Activated CD8-positive, alpha-beta T cell treated with anti-CD3 and anti-CD28 coated beads for 36 hours (primary cell): ENCODE measurements around the gene LIPE. TPM values are rescaled to one million over a fixed set of nuclear protein-coding genes. Genes with fewer than 3 reads are reported as not detected.
A peak's percentile ranks its signal among the peaks of the same experiment; 100 is the strongest.

Experiments used
- ATAC-seq: fragments of 200-7000 bp; cut with Tn5 transposase; one replicate; pipeline ENCODE4 v1.10.0; 2021; ENCODE audit warnings: mild to moderate bottlenecking, moderate library complexity
- CTCF ChIA-PET: fragments of 350-600 bp; sonication (Branson Sonifier 250); formaldehyde crosslinking; loops from one replicate; lab custom pipeline; 2021; ENCODE audit warnings: antibody characterized with exemption; lab: Charles Lee
- POLR2A ChIA-PET: fragments of 350-600 bp; sonication (Branson Sonifier 250); formaldehyde crosslinking; loops from one replicate; lab custom pipeline; 2021; ENCODE audit warnings: antibody characterized with exemption; lab: Charles Lee
- DNase-seq: peaks from one replicate; pipeline ENCODE4 v3.0.0-alpha.2; 2020
- H3K27ac Mint-ChIP-seq: one replicate; pipeline ENCODE4 v1.8.0; 2021; ENCODE audit warnings: mild to moderate bottlenecking, mixed read lengths
- H3K27me3 Mint-ChIP-seq: one replicate; pipeline ENCODE4 v1.8.0; 2021; ENCODE audit warnings: mixed read lengths
- H3K36me3 Mint-ChIP-seq: one replicate; pipeline ENCODE4 v1.8.0; 2021; ENCODE audit warnings: low read depth, mixed read lengths
- H3K4me1 Mint-ChIP-seq: one replicate; pipeline ENCODE4 v1.8.0; 2021; ENCODE audit warnings: low read depth, mixed read lengths
- H3K4me3 Mint-ChIP-seq: one replicate; pipeline ENCODE4 v1.8.0; 2021; ENCODE audit warnings: mild to moderate bottlenecking, moderate library complexity, mixed read lengths
- H3K9me3 Mint-ChIP-seq: one replicate; pipeline ENCODE4 v1.8.0; 2021; ENCODE audit warnings: mixed read lengths
- intact Hi-C: fragments of 100-400 bp; cut with micrococcal nuclease; formaldehyde crosslinking; loops from one replicate; pipeline ENCODE4 v1.10.0; 2022
- total RNA-seq, 2 experiments: library from RNA; stranded (reverse); gene quantifications; one replicate each; pipeline ENCODE4 v1.2.3, GENCODE V29; 2021
- TF ChIP-seq, protein P1 (sequence below): fragments of 200-600 bp; IDR thresholded peaks from one replicate; pipeline ENCODE4 v1.8.0; 2022; ENCODE audit warnings: antibody characterized with exemption, mild to moderate bottlenecking

The LIPE gene
- total RNA-seq, 2 experiments from 2014 or later: 28.4 to 34.3 TPM

DNA sequence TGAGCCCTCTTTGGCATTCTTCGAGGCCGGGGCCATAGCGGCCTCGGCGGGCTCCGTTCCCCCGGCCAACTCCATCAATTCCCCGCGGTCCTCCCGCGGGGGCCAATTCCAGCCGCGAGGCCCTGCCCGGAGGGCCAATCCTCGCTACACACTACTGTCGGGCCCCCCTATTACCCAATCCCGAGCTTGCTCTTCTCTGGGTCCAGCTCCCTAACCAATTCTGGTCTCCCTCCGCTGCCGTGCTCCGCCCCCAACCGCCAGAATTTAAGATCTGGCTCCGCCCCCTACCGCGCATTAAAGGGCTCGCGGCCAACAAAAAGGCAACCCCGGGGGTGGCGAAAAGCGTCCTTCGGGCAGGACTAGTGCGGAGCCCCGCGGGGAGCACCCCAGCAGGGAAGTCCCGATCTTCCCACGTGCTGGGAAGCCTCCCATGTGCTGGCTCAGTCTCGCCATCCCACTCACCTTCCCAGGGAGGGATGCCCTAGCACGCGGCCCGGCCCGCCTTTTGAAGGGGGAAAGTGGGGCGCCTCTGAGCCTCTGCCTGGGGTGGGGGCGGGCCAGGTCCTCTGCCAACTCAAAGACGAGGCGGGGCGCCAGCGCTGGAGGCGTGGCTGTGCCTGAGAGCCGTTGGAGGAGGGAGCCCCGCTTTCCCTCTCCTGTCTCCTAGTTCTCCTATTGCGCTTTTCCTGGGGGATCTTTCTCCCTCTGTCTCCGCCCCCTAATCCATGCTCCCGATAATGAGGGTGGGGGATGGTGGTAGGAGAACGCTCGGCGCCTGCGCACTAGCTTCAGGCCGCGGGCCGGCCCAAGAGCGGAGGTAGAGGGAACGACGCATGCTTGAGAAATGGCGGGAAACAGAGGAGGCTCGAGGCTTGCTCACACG, 3.5 kb downstream of the LIPE start:
- no peaks in the 10 kb centered on the region for H3K9me3 Mint-ChIP-seq
- peak; percentile 92 for ATAC-seq
- DNase-seq: peak; percentile 97
- H3K27me3 Mint-ChIP-seq: no peaks in the 10 kb centered on the region
- H3K4me1 Mint-ChIP-seq: peaks cover 34% of the 10 kb centered on the region
- ChIA-PET CTCF (interaction anchor here (0.6 to 4.7 kb wide), 9 partner anchors 8 to 104 kb away, joined by 3 to 44 read pairs (median 3); partner anchors contain the start of gene CEACAM1), POLR2A (interaction anchor here (0.7 to 2.1 kb wide), 6 partner anchors 9 to 558 kb away, joined by 3 to 6 read pairs (median 3); partner anchors contain the start of gene CXCL17)
- TF ChIP-seq, protein P1, sequence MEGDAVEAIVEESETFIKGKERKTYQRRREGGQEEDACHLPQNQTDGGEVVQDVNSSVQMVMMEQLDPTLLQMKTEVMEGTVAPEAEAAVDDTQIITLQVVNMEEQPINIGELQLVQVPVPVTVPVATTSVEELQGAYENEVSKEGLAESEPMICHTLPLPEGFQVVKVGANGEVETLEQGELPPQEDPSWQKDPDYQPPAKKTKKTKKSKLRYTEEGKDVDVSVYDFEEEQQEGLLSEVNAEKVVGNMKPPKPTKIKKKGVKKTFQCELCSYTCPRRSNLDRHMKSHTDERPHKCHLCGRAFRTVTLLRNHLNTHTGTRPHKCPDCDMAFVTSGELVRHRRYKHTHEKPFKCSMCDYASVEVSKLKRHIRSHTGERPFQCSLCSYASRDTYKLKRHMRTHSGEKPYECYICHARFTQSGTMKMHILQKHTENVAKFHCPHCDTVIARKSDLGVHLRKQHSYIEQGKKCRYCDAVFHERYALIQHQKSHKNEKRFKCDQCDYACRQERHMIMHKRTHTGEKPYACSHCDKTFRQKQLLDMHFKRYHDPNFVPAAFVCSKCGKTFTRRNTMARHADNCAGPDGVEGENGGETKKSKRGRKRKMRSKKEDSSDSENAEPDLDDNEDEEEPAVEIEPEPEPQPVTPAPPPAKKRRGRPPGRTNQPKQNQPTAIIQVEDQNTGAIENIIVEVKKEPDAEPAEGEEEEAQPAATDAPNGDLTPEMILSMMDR: no peak
- intact Hi-C loops: no loop called here
- H3K27ac Mint-ChIP-seq: peak overlapping the region; percentile 89
- H3K36me3 Mint-ChIP-seq: peaks cover 3% of the 10 kb centered on the region
- H3K4me3 Mint-ChIP-seq: peak overlapping the region; percentile 90

DNA sequence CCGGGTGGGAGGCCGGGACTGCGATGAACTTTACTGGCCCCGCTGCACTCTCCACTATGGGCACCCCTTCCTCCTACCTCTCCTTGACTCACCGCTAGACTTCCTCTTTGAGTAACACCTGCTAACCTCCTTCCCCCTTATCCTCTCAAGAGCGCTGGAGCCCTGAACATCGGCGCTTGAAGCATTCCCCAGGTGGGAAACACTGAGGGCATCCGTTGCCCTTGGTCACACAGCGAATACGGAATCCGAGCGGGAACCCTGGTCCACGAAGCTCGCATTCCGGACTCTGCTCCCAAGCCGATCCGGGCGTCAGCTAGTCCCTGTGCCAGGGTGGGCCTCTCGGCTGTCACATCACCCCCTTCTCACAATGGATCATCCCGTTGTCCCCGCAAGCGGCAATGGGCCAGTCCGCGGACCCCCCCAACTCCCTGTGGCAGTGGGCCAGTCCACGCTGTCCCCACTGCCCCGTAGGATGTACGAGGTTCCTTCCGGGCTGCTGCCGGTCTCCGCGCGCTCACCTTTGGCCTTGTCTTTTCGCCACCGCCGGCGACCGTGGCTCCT, 4.2 kb downstream of the LIPE start:
- DNase-seq: peak; percentile 62
- H3K9me3 Mint-ChIP-seq: no peaks in the 10 kb centered on the region
- H3K4me1 Mint-ChIP-seq: peaks cover 35% of the 10 kb centered on the region
- peaks cover 5% of the 10 kb centered on the region for H3K36me3 Mint-ChIP-seq
- intact Hi-C loops: no loop called here
- peak overlapping the region; percentile 89 for H3K27ac Mint-ChIP-seq
- ChIA-PET CTCF (interaction anchor here (1.0 to 4.7 kb wide), 8 partner anchors 8 to 105 kb away, joined by 3 to 44 read pairs (median 5); partner anchors contain the start of gene CEACAM1), POLR2A (interaction anchor here (0.7 to 2.1 kb wide), 6 partner anchors 10 to 557 kb away, joined by 3 to 6 read pairs (median 3); partner anchors contain the start of gene CXCL17)
- no peaks in the 10 kb centered on the region for H3K27me3 Mint-ChIP-seq
- ATAC-seq: peak; percentile 53
- TF ChIP-seq, protein P1: no peak
- H3K4me3 Mint-ChIP-seq: peak overlapping the region; percentile 90

DNA sequence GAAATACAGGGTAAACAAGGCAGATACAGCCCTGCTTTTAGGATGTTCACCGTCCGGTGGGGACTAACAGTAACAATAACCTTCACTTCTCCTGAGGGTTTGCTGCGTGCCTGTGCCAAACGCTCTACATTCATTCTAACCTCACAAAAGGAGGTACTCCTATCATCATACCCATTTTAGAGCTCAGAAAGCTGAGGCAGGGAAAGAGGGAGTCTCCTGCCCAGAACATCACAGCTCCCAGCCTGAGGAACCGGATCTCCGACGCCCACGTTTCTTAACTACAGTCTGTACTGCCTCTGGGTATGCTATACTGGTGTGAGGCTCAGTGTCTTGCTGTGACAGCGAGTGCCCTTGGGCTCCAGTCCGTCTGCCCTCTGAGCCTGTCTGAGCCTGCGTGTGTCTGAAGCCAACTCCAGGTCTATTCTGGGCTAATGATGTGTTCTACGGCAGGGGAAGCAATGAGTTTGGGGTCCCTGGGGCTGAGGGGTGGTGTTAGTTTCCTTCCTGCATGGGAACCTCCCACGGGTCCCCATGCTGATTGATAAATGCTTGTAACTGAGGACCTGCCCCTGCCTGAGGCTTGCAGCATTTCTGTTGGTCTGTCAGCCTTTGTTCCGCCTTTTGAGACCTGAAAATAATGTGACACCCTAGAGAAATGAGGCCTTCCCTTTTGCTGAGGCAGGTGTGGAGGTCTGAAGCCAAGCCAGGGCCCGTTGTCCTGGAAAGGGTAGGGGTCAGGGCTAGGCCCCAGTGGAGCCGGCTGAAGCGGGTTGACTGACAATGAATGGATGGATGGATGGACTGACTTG, 4.9 kb downstream of the LIPE start:
- intact Hi-C loops: no loop called here
- POLR2A ChIA-PET: interaction anchor here (0.7 to 2.1 kb wide), 4 partner anchors 12 to 557 kb away, joined by 3 to 6 read pairs (median 4); no protein-coding TSS in a partner anchor

DNA sequence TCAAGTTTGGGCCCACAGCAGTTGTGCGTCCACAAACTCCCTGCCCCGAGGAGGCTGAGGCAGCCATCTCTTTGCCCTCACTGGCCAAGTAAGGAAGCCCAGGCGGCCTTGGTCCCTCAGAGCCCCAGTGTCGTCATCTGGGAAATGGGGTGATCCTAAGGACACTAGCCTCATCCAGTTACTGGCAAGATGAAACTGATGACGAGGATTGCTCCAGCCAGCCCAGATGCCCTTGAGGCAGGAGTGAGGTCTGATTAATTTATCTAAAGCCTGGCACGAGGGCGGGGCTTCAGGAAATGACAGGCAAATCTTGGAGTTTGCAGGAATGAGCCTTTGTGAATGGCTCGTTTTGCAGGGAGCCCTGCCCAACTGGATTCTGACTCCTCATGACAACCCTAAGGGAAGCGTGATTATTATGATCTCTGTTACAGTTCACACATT, 5.6 kb downstream of the LIPE start:
- TF ChIP-seq, protein P1: no peak
- ATAC-seq (no peak), DNase-seq (no peak)
- peaks cover 35% of the 10 kb centered on the region for H3K4me1 Mint-ChIP-seq
- peak overlapping the region; percentile 90 for H3K4me3 Mint-ChIP-seq
- ChIA-PET POLR2A (interaction anchor here (0.9 to 1.6 kb wide), 2 partner anchors 9 to 20 kb away, joined by 3 to 4 read pairs; no protein-coding TSS in a partner anchor), CTCF (interaction anchor here (1.0 to 3.2 kb wide), 6 partner anchors 12 to 142 kb away, joined by 4 to 27 read pairs (median 10); partner anchors contain the start of gene CXCL17)
- no peaks in the 10 kb centered on the region for H3K27me3 Mint-ChIP-seq
- no peak overlapping the region for H3K27ac Mint-ChIP-seq
- H3K9me3 Mint-ChIP-seq: no peaks in the 10 kb centered on the region
- intact Hi-C loops: no loop called here
- peaks cover 5% of the 10 kb centered on the region for H3K36me3 Mint-ChIP-seq

More for the DNA sequence above, 4.9 kb downstream of the LIPE start:
- no peaks in the 10 kb centered on the region for H3K27me3 Mint-ChIP-seq
- peaks cover 5% of the 10 kb centered on the region for H3K36me3 Mint-ChIP-seq
- peak overlapping the region; percentile 89 for H3K27ac Mint-ChIP-seq
- ATAC-seq: no peak
- TF ChIP-seq, protein P1: no peak
- peak; percentile 31 for DNase-seq
- H3K4me1 Mint-ChIP-seq: peaks cover 35% of the 10 kb centered on the region
- no peaks in the 10 kb centered on the region for H3K9me3 Mint-ChIP-seq
- CTCF ChIA-PET: interaction anchor here (1.0 to 3.1 kb wide), 4 partner anchors 11 to 23 kb away, joined by 3 to 12 read pairs (median 6); no protein-coding TSS in a partner anchor
- H3K4me3 Mint-ChIP-seq: peak overlapping the region; percentile 90
